NCI-H1417 (cell line): ENCODE measurements around the gene PMPCA.
A peak's percentile ranks its signal among the peaks of the same experiment; 100 is the strongest.

Experiments
- DNase-seq, 3 experiments: peaks; one replicate each; lab custom pipeline; 2025; lab: John Stamatoyannopoulos, UW

The PMPCA gene

GRCh38 chr9:136436055-136436634 is 25.7 kb downstream of the PMPCA start:
- no peak for DNase-seq

DNA sequence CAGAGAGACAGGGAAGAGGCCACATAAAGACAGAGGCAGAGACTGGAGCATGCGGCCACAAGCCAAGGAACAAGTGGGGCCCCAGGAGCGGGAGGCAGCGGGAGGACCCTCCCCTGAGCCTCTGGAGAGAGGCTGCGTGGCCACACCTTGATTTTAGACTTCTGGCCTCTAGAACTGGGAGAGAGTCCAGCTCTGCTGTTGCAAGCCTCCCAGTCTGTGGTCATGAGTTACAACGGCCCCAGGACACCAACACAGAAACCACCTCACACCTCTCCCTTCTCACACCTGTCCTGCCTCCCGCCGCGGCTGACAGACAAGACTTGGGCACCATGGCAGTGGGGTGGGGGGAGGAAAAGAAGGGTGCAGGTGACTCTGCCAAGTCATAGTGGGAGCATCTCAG is 27.0 kb downstream of the PMPCA start:
- no peak for DNase-seq

DNA sequence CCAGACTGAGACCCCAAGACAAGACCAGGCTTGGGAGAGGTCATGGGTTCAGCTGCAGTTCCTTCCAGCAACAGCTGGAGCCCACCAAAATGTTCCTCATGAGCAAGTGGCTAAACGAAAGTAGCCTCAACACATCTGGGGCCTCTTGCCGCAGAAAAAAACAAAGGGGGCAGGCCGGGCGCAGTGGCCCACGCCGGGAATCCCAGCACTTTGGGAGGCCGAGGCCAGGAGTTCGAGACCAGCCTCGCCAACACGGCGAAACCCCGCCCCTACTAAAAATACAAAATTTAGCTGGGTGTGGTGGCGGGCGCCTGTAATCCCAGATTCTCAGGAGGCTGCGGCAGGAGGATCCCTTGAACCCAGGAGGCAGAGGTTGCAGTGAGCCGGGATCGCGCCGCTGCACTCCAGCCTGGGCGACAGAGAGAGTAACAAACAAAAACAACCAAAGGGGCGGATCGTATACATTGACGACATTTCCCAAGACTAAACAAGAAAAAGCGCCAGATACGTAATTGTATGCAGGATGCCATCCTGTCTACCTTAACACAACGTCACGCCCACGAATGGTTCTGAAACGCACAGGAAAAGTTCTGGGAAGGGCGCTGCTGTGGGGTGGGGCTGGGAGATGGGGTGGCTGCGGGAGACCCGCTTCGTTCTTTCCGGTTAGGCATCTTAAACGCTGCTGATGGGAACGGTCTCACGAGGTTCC is 27.5 kb downstream of the PMPCA start:
- DNase-seq = no peak

- DNase-seq = peak in 2 of 3 experiments; percentile 58 to 82
These were observed 28.4 kb downstream of the PMPCA start for GRCh38 chr9:136438548-136439480.

- DNase-seq = peak; percentile 65 to 89 (median 71)
These were observed 29.3 kb downstream of the PMPCA start, which contains the start of gene INPP5E for GRCh38 chr9:136439481-136440408. TSS of gene INPP5E (minus strand) at chr9:136439845. CDS start at chr9:136439419, 426 bp downstream.

DNA sequence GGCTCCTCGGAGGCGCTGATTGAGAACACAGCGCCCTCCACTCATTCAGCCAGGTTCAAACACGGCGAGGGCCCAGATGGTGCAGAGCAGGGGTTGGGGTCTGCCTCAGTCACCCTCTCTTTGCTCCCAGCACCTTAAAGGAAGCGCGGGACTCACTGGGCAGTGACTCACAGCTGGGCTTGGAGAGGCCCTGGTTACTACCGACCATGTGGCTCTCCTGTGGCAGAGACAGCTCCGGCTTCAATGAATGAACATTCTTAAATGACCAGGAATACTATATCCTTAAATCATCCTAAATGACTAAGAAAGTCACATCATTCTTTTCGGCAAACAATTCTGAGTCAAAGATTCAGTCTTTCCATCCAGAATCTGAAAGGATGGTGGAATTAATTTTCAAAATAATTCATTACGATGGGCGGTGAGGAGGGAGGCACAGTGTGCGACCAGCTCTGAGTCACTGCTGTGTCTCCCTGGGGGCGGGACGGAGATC is 30.8 kb downstream of the PMPCA start:
- no peak for DNase-seq

DNA sequence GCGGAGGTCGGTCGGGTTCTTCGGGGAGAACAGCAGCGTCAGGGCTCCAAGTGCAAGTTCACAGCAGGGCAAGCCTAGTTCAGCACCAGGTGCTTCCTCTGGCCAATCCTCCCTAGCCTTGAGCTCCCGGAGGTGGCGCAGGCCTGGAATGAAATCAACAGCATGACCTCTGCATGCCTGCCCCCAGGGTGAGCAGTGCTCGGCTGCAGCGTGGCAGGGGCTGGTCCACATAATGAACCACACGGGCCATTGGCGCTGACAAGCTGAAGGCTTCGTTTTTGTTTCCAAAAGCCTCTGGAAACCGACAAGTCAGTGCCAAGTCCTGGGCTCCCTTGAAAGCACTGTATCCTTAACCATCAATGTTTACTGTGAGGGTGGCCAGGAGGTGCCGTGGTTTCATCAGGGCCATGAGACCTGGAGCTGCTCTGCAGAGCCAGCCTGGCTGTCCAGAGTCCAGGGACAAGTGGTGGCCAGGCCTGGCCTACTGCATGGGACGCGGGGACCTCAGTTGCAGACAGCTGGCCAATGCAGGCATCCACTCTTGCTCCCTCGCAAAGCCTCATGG is 31.3 kb downstream of the PMPCA start:
- DNase-seq = no peak

GRCh38 chr9:136442265-136442664 is 31.8 kb downstream of the PMPCA start:
- DNase-seq = no peak

- no peak for DNase-seq
These were observed 32.6 kb downstream of the PMPCA start for GRCh38 chr9:136443087-136443486.

- no peak for DNase-seq
These were observed 33.2 kb downstream of the PMPCA start for GRCh38 chr9:136443687-136444086.

DNA sequence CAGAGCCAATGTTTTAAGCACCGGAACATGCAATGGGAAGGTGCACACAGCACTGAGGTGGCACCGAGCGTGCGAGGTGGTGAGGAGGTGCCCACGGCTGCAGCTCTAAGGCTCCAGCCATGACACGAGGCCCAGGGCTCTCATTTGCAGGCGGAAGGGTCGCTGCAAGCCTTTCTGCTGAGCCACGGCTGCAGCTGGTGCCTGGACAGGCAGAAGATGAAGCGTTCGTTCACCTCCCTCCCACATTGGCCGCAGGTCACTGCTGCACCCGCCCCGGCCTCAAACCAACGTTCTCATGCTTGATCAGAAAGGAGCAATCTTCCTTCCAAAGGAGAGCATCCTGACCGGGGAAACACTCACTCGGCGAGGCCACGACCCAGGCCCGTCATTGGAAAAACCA is 33.6 kb downstream of the PMPCA start:
- no peak for DNase-seq

DNA sequence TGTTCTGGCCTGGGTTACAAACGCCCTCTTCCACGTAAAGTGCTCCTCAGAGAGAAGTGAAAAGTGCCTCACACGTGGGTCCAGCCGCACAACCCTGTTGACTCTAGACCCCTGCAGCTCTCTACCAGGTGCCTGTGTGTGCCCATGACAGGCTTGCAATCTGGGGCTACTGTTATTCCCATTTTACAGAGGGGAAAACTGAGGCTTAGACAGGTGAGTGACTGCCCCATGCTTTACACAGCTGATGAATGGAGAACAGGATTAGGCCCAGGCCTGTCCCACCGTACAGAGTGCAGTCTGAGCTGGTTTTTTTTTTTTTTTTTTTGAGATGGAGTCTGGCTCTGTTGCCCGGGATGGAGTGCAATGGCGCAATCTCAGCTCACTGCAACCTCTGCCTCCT is 35.3 kb downstream of the PMPCA start:
- DNase-seq = no peak

DNA sequence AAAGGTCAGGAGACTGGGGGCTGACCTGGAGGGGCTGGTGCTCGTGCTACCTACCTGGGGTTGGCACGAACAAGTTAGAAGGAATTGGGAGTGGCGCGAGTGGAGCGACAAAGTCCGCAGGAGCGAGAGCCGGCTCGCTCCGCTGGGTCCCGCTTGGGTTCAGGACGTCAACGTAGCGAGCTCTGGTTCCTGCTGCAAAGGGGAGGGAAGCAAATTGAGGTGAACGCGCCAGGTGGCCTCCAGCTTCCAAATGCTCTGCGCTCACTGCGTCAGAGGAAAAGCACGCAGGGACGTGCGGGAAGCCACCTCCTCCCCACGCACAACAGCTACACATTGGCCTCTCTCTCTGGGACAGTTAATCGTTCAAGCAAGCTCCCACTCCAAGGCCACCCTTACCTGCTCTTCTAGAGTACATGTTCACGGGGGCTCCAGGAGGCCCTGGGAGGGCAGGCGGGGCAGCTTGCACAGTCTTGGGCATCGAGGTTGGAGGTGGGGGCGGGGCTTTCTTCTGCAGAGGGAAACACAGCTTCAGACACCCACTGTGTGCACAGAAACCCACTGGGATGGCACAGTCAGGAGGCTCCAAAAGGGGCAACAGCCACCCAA is 36.8 kb downstream of the PMPCA start:
- DNase-seq = no peak

DNA sequence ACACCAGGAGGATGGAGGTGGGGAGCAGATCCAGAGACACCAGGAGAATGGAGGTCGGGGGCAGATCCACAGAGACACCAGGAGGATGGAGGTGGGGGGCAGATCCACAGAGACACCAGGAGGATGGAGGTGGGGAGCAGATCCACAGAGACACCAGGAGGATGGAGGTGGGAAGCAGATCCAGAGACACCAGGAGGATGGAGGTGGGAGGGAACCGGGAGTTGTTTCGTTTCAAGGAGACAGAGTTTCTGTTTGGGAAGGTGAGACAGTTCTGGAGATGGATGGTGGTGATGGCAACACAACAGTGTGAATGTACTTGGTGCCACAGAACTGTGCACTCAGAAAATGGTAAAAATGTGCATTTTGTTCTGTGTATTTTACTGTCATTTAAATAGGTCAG is 38.2 kb downstream of the PMPCA start:
- DNase-seq = no peak

- no peak for DNase-seq
These were observed 40.9 kb downstream of the PMPCA start for GRCh38 chr9:136451221-136451877.

DNA sequence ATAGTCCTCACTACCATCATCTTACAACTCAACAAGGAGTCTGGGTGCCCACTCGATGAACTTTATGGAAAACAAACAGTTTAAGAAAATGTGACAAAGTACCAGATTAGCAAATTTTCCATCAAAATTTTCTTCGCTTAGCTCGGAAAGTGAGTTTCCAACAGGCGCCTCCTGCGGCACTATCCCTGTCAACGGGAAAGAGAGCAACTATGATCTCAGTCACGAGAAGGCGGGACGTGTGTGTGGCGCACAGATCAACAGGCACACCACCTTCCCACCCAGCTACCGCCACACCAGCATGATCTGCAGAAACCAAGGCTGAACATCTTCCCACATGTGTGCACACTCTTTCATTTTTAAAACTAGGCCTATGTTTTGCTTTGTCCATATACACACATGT is 42.9 kb downstream of the PMPCA start:
- DNase-seq = no peak

GRCh38 chr9:136454026-136454796 is 43.8 kb downstream of the PMPCA start:
- DNase-seq = no peak

DNA sequence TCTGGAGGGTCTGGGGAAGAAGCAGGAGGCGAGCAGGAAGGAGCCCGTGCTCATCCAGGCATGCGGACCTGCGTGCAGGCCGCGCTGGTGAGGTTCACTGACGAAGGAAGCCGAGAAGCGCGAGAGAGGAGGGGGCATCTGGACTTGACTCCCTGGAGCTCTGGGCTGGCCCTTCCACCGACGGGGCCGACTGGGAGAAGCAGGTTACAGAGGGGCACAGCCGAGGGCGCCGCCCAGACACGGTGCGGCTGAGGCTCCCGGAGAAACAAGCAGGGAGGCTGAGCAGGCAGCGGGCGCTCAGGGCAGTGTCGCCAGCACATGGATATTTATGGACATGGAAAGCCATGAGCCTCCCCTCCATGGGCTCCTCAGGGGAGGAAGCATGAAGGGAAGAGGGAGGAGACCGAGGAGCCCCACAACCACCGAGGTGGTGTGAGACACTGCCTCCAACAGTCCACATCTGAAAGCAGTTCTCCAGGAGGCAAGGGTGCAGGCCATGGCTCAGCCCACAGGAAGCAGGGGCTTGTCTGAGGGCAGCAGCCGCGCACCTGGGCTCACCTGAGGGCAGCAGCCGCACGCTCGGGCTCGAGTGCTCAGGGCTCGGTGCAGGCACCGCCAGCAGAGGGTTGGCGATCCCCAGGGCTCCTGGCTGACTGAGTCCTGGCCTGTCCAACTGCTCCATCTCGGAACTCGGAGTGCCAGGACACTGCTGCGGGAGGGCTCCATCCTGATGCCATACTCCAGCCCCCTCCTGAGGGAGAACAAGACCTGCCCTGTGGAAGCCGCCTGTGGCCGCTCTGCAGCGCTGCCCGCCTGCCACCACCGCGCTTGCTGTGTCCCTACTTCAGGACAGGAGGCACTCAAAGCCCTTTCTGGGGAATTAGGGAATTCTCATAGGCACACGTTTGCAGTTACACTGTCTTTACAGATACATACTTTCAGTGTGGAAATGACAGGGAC is 44.9 kb downstream of the PMPCA start:
- no peak for DNase-seq
